Measurements from ENCODE around the gene SLC18A2.

GRCh38 chr10:117246997-117247671 is 6.2 kb downstream of the SLC18A2 start:
- TF ChIP-seq POLR2AphosphoS5 (IDR thresholded peaks at IDR 0.05; ENCODE audit: control insufficient read depth, insufficient read depth, low read depth, low read length): no peak
- no peak for TF ChIP-seq FIP1L1 (IDR thresholded peaks at IDR 0.05; ENCODE audit: low read depth, low read length, poor library complexity, severe bottlenecking)
- no peak for TF ChIP-seq TCF7 (IDR thresholded peaks at IDR 0.05; ENCODE audit: borderline replicate concordance)
- no peak for TF ChIP-seq PHF8 (IDR thresholded peaks at IDR 0.05; ENCODE audit: borderline replicate concordance, low read length)
- TF ChIP-seq, protein P1, sequence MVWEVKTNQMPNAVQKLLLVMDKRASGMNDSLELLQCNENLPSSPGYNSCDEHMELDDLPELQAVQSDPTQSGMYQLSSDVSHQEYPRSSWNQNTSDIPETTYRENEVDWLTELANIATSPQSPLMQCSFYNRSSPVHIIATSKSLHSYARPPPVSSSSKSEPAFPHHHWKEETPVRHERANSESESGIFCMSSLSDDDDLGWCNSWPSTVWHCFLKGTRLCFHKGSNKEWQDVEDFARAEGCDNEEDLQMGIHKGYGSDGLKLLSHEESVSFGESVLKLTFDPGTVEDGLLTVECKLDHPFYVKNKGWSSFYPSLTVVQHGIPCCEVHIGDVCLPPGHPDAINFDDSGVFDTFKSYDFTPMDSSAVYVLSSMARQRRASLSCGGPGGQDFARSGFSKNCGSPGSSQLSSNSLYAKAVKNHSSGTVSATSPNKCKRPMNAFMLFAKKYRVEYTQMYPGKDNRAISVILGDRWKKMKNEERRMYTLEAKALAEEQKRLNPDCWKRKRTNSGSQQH (CRISPR knock-in tag; IDR thresholded peaks at IDR 0.05): no peak
- TF ChIP-seq ZZZ3 (IDR thresholded peaks at IDR 0.05): no peak
